Hematopoietic multipotent progenitor cell treated with erythropoietin and hydrocortisone succinate and interleukin-3 and kit ligand, for 15 days (in vitro differentiated cells): ENCODE results near the gene DHRS7B.
"Not testable (repeated sequence)": the region's sequence is repeated elsewhere in the genome, so short reads cannot be mapped to it uniquely, and the experiment has no call there.

Experiments
- DNase-seq: peaks from one replicate; pipeline ENCODE4 v3.0.0-alpha.2; 2015; ENCODE audit warnings: low spot score

The DHRS7B gene

GRCh38 chr17:21126645-21127508 is at the start of gene DHRS7B:
Gene DHRS7B, plus strand, starts transcription at chr17:21126964. Its CDS starts 8 bp downstream, at chr17:21126972.
- peak; percentile 96 for DNase-seq

- DNase-seq = no peak
Observed at GRCh38 chr17:21077281-21077680, 49.5 kb upstream of the DHRS7B start.

GRCh38 chr17:21078016-21078780 is 48.6 kb upstream of the DHRS7B start:
- no peak for DNase-seq

GRCh38 chr17:21079196-21079595 is 47.6 kb upstream of the DHRS7B start:
- DNase-seq = no peak

- DNase-seq = no peak
Observed at GRCh38 chr17:21082001-21082436, 44.7 kb upstream of the DHRS7B start.

GRCh38 chr17:21085280-21085679 is 41.5 kb upstream of the DHRS7B start:
- not testable (repeated sequence) for DNase-seq

GRCh38 chr17:21085707-21086106 is 41.1 kb upstream of the DHRS7B start:
- no peak for DNase-seq

- DNase-seq = no peak
Observed at GRCh38 chr17:21089145-21089544, 37.6 kb upstream of the DHRS7B start.

- DNase-seq = no peak
Observed at GRCh38 chr17:21089933-21090901, 36.5 kb upstream of the DHRS7B start.

GRCh38 chr17:21090902-21091618 is 35.7 kb upstream of the DHRS7B start:
- DNase-seq = no peak

- DNase-seq = no peak
Observed at GRCh38 chr17:21094298-21094704, 32.5 kb upstream of the DHRS7B start.

GRCh38 chr17:21095735-21096134 is 31.0 kb upstream of the DHRS7B start:
- no peak for DNase-seq

- no peak for DNase-seq
Observed at GRCh38 chr17:21096874-21097273, 29.9 kb upstream of the DHRS7B start.

GRCh38 chr17:21098934-21099689 is 27.7 kb upstream of the DHRS7B start:
- peak; percentile 81 for DNase-seq

- no peak for DNase-seq
Observed at GRCh38 chr17:21100636-21101035, 26.1 kb upstream of the DHRS7B start.

- DNase-seq = no peak
Observed at GRCh38 chr17:21104608-21105007, 22.2 kb upstream of the DHRS7B start.

GRCh38 chr17:21105064-21105894 is 21.5 kb upstream of the DHRS7B start:
- DNase-seq = no peak

- DNase-seq = no peak
Observed at GRCh38 chr17:21106316-21106715, 20.4 kb upstream of the DHRS7B start.

- not testable (repeated sequence) for DNase-seq
Observed at GRCh38 chr17:21107067-21107650, 19.6 kb upstream of the DHRS7B start.
